OCI-LY7 (cell line): ENCODE measurements around the gene MYO9B. TPM values are rescaled to one million over a fixed set of nuclear protein-coding genes. Genes with fewer than 3 reads are reported as not detected.
A peak's percentile ranks its signal among the peaks of the same experiment; 100 is the strongest.

Source experiments
- BruUV-seq: library from RNA; stranded (reverse); fragments of 400-500 nt; replicated peaks from 2 replicates; lab custom pipeline; 2021; lab: Mats Ljungman, UMichigan
- CTCF ChIA-PET: fragments of 300-600 bp; sonication (Branson Sonifier 250); formaldehyde crosslinking; loops from one replicate; lab custom pipeline; 2022; ENCODE audit warnings: antibody characterized with exemption; ENCODE audit not compliant: unreplicated experiment; lab: Charles Lee
- POLR2A ChIA-PET: fragments of 300-600 bp; sonication (Branson Sonifier 250); formaldehyde crosslinking; loops from one replicate; lab custom pipeline; 2022; ENCODE audit warnings: antibody characterized with exemption; lab: Charles Lee
- DNase-seq: peaks from one replicate; pipeline ENCODE4 v3.0.0-alpha.2; 2015; ENCODE audit warnings: low spot score
- H2AFZ ChIP-seq: fragments of 200-600 bp; sonication (generic), shearing (Covaris generic); 2 replicates; pipeline ENCODE4 v1.6.1; 2014; ENCODE audit warnings: mild to moderate bottlenecking, antibody characterized with exemption, low read length, moderate library complexity
- H3K27ac ChIP-seq: fragments of 200-600 bp; sonication (generic); 2 replicates; pipeline ENCODE4 v1.5.1; 2014; ENCODE audit warnings: mixed run types, low read depth, mild to moderate bottlenecking, moderate library complexity, low read length, inconsistent platforms; ENCODE audit not compliant: poor library complexity, severe bottlenecking
- H3K36me3 ChIP-seq: fragments of 200-600 bp; sonication (generic); 2 replicates; pipeline ENCODE4 v1.6.1; 2014; ENCODE audit warnings: mild to moderate bottlenecking, antibody characterized with exemption, low read length, moderate library complexity, mixed read lengths; ENCODE audit not compliant: insufficient read depth
- H3K4me1 ChIP-seq: fragments of 200-600 bp; sonication (generic); 2 replicates; pipeline ENCODE4 v1.5.1; 2014; ENCODE audit warnings: mild to moderate bottlenecking, low read length; ENCODE audit not compliant: insufficient read depth, poor library complexity, severe bottlenecking
- H3K4me2 ChIP-seq: fragments of 200-600 bp; sonication (generic); 2 replicates; pipeline ENCODE4 v1.6.1; 2014; ENCODE audit warnings: mild to moderate bottlenecking, low read length
- H3K4me3 ChIP-seq: fragments of 200-600 bp; sonication (generic); 2 replicates; pipeline ENCODE4 v1.5.1; 2014; ENCODE audit warnings: mild to moderate bottlenecking, low read depth, low read length; ENCODE audit not compliant: poor library complexity, severe bottlenecking
- H3K79me2 ChIP-seq: fragments of 200-600 bp; sonication (generic); 2 replicates; pipeline ENCODE4 v1.6.1; 2016; ENCODE audit warnings: low read depth, mild to moderate bottlenecking, low read length, moderate library complexity, mixed read lengths; ENCODE audit not compliant: insufficient read depth
- H3K9me2 ChIP-seq: fragments of 200-600 bp; sonication (generic); 2 replicates; pipeline ENCODE4 v1.6.1; 2016; ENCODE audit warnings: mild to moderate bottlenecking, low read length, mixed read lengths; ENCODE audit not compliant: insufficient read depth
- H3K9me3 ChIP-seq: fragments of 200-600 bp; sonication (generic); 2 replicates; pipeline ENCODE4 v1.6.1; 2014; ENCODE audit warnings: mild to moderate bottlenecking, mixed run types, low read length, mixed read lengths
- H4K20me1 ChIP-seq: fragments of 200-600 bp; sonication (generic); 2 replicates; pipeline ENCODE4 v1.6.1; 2014; ENCODE audit warnings: mild to moderate bottlenecking, antibody characterized with exemption, low read length, moderate library complexity, mixed read lengths; ENCODE audit not compliant: insufficient read depth
- EZH2phosphoT487 ChIP-seq: fragments of 200-600 bp; sonication (generic); IDR thresholded peaks from 2 replicates; pipeline ENCODE4 v1.6.1; 2018; ENCODE audit warnings: low read depth, borderline replicate concordance, mild to moderate bottlenecking, mixed run types, antibody characterized with exemption, low read length, moderate library complexity, mixed read lengths
- intact Hi-C: fragments of 100-400 bp; cut with micrococcal nuclease; formaldehyde crosslinking; loops from one replicate; pipeline ENCODE4 v1.10.0; 2022; ENCODE audit not compliant: unreplicated experiment
- total RNA-seq, 2 experiments: library from RNA; depleted of rRNA in 1 of 2; stranded (reverse); fragments of >200 nt in 1 of 2; shearing (Covaris generic) in 1 of 2; gene quantifications; 2 replicates each; pipeline ENCODE4 v1.2.3, GENCODE V29; 2014 to 2022
- TF ChIP-seq, protein P1 (sequence below): fragments of 200-600 bp; sonication (generic); conservative IDR thresholded peaks from 2 replicates; pipeline ENCODE4 v1.5.1; 2014; ENCODE audit warnings: mild to moderate bottlenecking, antibody characterized with exemption, low read length, moderate library complexity, mixed read lengths

MYO9B gene
- total RNA-seq, 2 experiments from 2014 or later: 74.7 to 150 TPM

DNA sequence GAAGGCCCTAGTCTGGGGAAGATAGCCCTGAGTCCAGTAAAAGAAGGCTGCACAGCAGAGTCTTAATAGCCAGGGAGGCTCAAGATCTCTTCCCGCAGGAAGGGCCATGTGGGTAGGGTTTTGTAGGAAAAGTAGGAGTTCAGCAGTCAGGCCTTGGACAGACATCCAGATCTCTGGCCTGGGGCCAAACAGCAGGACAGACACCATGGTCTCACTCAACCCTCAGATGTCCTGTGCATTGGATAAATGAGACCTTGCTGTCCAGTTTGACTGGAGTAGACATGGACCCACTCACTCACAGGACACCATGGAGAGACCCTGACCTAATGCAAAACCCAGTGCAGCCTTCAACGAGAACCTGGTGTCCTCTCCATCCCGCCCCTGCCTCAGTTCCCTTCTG lies 154.3 kb downstream of the MYO9B start:
- intact Hi-C loops: no loop called here
- no peak for DNase-seq
- no peaks in the 10 kb centered on the region for H4K20me1 ChIP-seq
- H3K4me3 ChIP-seq: no peak overlapping the region
- TF ChIP-seq EZH2phosphoT487: no peak
- TF ChIP-seq, protein P1, sequence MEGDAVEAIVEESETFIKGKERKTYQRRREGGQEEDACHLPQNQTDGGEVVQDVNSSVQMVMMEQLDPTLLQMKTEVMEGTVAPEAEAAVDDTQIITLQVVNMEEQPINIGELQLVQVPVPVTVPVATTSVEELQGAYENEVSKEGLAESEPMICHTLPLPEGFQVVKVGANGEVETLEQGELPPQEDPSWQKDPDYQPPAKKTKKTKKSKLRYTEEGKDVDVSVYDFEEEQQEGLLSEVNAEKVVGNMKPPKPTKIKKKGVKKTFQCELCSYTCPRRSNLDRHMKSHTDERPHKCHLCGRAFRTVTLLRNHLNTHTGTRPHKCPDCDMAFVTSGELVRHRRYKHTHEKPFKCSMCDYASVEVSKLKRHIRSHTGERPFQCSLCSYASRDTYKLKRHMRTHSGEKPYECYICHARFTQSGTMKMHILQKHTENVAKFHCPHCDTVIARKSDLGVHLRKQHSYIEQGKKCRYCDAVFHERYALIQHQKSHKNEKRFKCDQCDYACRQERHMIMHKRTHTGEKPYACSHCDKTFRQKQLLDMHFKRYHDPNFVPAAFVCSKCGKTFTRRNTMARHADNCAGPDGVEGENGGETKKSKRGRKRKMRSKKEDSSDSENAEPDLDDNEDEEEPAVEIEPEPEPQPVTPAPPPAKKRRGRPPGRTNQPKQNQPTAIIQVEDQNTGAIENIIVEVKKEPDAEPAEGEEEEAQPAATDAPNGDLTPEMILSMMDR: no peak
- peaks cover 48% of the 10 kb centered on the region; the same call in 1 of the 2 replicates for H3K36me3 ChIP-seq
- no peak overlapping the region for H3K4me2 ChIP-seq
- CTCF ChIA-PET: no interaction called here
- no TSS peak for BruUV-seq
- no peaks in the 10 kb centered on the region for H3K9me2 ChIP-seq
- no peak overlapping the region for H3K27ac ChIP-seq
- no peak overlapping the region for H2AFZ ChIP-seq
- H3K4me1 ChIP-seq: peaks cover 22% of the 10 kb centered on the region
- peaks cover 16% of the 10 kb centered on the region; the same call in 1 of the 2 replicates for H3K79me2 ChIP-seq
- POLR2A ChIA-PET: no interaction called here
- no peaks in the 10 kb centered on the region for H3K9me3 ChIP-seq

GRCh38 chr19:17232258-17232657 lies 156.7 kb downstream of the MYO9B start:
- Histone ChIP-seq H3K4me1 (peaks cover 26% of the 10 kb centered on the region), H3K36me3 (peaks cover 48% of the 10 kb centered on the region; the same call in 1 of the 2 replicates), H3K9me3 (no peaks in the 10 kb centered on the region), H3K4me2 (no peak overlapping the region), H3K79me2 (peaks cover 12% of the 10 kb centered on the region; the same call in 1 of the 2 replicates), H3K27ac (no peak overlapping the region), H4K20me1 (no peaks in the 10 kb centered on the region), H3K9me2 (no peaks in the 10 kb centered on the region), H2AFZ (no peak overlapping the region), H3K4me3 (no peak overlapping the region)
- no TSS peak for BruUV-seq
- TF ChIP-seq, protein P1: no peak
- no peak for TF ChIP-seq EZH2phosphoT487
- intact Hi-C loops: no loop called here
- DNase-seq: no peak
- ChIA-PET CTCF (no interaction called here), POLR2A (no interaction called here)

- Histone ChIP-seq H3K4me1 (peaks cover 25% of the 10 kb centered on the region), H3K9me3 (no peaks in the 10 kb centered on the region), H3K79me2 (peaks cover 12% of the 10 kb centered on the region; the same call in 1 of the 2 replicates), H2AFZ (no peak overlapping the region; the same call in 1 of the 2 replicates), H3K4me3 (peak overlapping the region; percentile 69), H3K9me2 (no peaks in the 10 kb centered on the region), H3K36me3 (peaks cover 46% of the 10 kb centered on the region; the same call in 1 of the 2 replicates), H4K20me1 (no peaks in the 10 kb centered on the region), H3K27ac (peak overlapping the region; percentile 58), H3K4me2 (peak overlapping the region; percentile 87)
- intact Hi-C loops: no loop called here
- no peak for TF ChIP-seq EZH2phosphoT487
- TF ChIP-seq, protein P1: no peak
- no TSS peak for BruUV-seq
- ChIA-PET CTCF (no interaction called here), POLR2A (interaction anchor here (0.6 to 1.5 kb wide), 3 partner anchors 32 to 753 kb away, joined by 3 to 5 read pairs (median 5); partner anchors contain the start of gene BABAM1)
- DNase-seq: peak; percentile 73
Measured at GRCh38 chr19:17234911-17235299, 159.3 kb downstream of the MYO9B start.
